ENCODE measurements around the gene RPL15. TPM values are rescaled to one million over a fixed set of nuclear protein-coding genes. Genes with fewer than 3 reads are reported as not detected.

The RPL15 gene
- total and polyA plus RNA-seq, 2 of the 8 experiments (the other 6 are each of a cell fraction or from before 2014, with no cell fraction given): 2,819 to 6,473 TPM

DNA sequence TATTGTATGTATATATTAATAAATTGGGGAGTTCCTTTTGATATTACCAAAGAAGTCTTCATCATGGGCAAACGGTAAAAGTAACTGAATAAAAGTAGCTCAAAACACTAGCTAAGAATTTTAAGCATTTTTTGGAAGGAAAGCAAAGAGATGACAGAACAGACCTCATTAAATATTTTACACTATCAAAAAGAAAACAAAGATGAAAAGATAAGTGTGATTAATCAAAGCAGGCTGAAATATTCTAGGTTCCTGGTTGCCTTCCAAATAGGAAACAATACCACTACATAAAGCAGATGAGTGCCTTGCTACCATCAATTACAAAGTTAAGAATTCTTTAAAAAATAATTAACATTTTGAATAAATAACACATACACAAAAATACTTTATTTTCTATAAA lies 3.8 kb upstream of the RPL15 start (continued):
- TF ChIP-seq CEBPB (IDR thresholded peaks at IDR 0.05; ENCODE audit: low read depth, low read length): no peak
- TF ChIP-seq SP2 (IDR thresholded peaks at IDR 0.05; ENCODE audit: low read length): no peak

Data from H1 (cell line).